BLaER1 treated with 17β-estradiol and CSF1 and Interleukin-3, amounts not matched to agents 10 nM and 100 nM (cell line): ENCODE measurements around the gene DTL.
"Not testable (repeated sequence)": the region's sequence is repeated elsewhere in the genome, so short reads cannot be mapped to it uniquely, and the experiment has no call there.

Source experiments
- H3K27ac ChIP-seq, 11 experiments: shearing (Covaris generic); formaldehyde crosslinking; 2 replicates each; pipeline ENCODE4 v1.8.1; 2022
- H3K27me3 ChIP-seq, 11 experiments: shearing (Covaris generic); formaldehyde crosslinking; 2 replicates each; pipeline ENCODE4 v1.8.1; 2022
- H3K36me3 ChIP-seq, 11 experiments: shearing (Covaris generic); formaldehyde crosslinking; 2 replicates each; pipeline ENCODE4 v1.8.1; 2022
- H3K4me1 ChIP-seq, 10 experiments: shearing (Covaris generic); formaldehyde crosslinking; 2 replicates each; pipeline ENCODE4 v1.8.1; 2022
- H3K4me2 ChIP-seq, 11 experiments: shearing (Covaris generic); formaldehyde crosslinking; 2 replicates each; pipeline ENCODE4 v1.8.1; 2022
- H3K4me3 ChIP-seq, 10 experiments: shearing (Covaris generic); formaldehyde crosslinking; 2 replicates each; pipeline ENCODE4 v1.8.1; 2022
- H3K9ac ChIP-seq, 11 experiments: shearing (Covaris generic); formaldehyde crosslinking; 2 replicates each; pipeline ENCODE4 v1.8.1; 2022
- H3K9me3 ChIP-seq, 11 experiments: shearing (Covaris generic); formaldehyde crosslinking; replicated peaks in 1 of 11; 2 replicates each; pipeline ENCODE4 v1.8.1; 2022
- H4K20me1 ChIP-seq, 11 experiments: shearing (Covaris generic); formaldehyde crosslinking; 2 replicates each; pipeline ENCODE4 v1.8.1; 2022
- Cebpa-rat ChIP-seq, 11 experiments: shearing (Covaris generic); IDR thresholded peaks; 2 replicates each; pipeline ENCODE4 v1.8.1; 2022

Gene DTL

GRCh38 chr1:212009561-212009960 lies 26.0 kb upstream of the DTL start:
- Histone ChIP-seq H3K36me3 (peaks cover 54 to 96% (median 80%) of the 10 kb centered on the region in 11 experiments), H3K9me3 (peaks cover 0 to under 1% (median under 1%) of the 10 kb centered on the region in 11 experiments; a peak in 10 of 22 replicates), H3K4me3 (no peak overlapping the region), H3K27ac (no peak overlapping the region), H3K9ac (no peak overlapping the region), H3K4me2 (no peak overlapping the region), H3K27me3 (no peaks in the 10 kb centered on the region), H4K20me1 (peaks cover 0 to 14% (median 0%) of the 10 kb centered on the region in 11 experiments; a peak in 1 of 22 replicates), H3K4me1 (no peaks in the 10 kb centered on the region)
- TF ChIP-seq Cebpa-rat (IDR thresholded peaks at IDR 0.05): no peak

- Histone ChIP-seq H3K4me3 (no peak overlapping the region), H3K4me2 (no peak overlapping the region), H3K27me3 (no peaks in the 10 kb centered on the region), H3K9me3 (peaks cover 4 to 5% (median 5%) of the 10 kb centered on the region in 11 experiments; a peak in 21 of 22 replicates), H3K36me3 (peaks cover 52 to 96% (median 80%) of the 10 kb centered on the region in 11 experiments), H3K9ac (no peak overlapping the region), H3K27ac (no peak overlapping the region), H4K20me1 (peaks cover 0 to 14% (median 0%) of the 10 kb centered on the region in 11 experiments; a peak in 1 of 22 replicates), H3K4me1 (no peaks in the 10 kb centered on the region)
- TF ChIP-seq Cebpa-rat (IDR thresholded peaks at IDR 0.05): no peak
Observed at GRCh38 chr1:212010004-212010403, 25.5 kb upstream of the DTL start.

- H3K36me3 ChIP-seq: peaks cover 46 to 92% (median 72%) of the 10 kb centered on the region in 11 experiments
- no peak for TF ChIP-seq Cebpa-rat (IDR thresholded peaks at IDR 0.05)
- no peaks in the 10 kb centered on the region for H3K4me1 ChIP-seq
- no peak overlapping the region for H3K27ac ChIP-seq
- H3K9me3 ChIP-seq: peaks cover 5 to 20% (median 13%) of the 10 kb centered on the region in 11 experiments; a peak in 21 of 22 replicates
- H3K4me2 ChIP-seq: no peak overlapping the region
- H3K27me3 ChIP-seq: no peaks in the 10 kb centered on the region
- H3K4me3 ChIP-seq: no peak overlapping the region
- no peak overlapping the region for H3K9ac ChIP-seq
- peaks cover 0 to 14% (median 0%) of the 10 kb centered on the region in 11 experiments; a peak in 1 of 22 replicates for H4K20me1 ChIP-seq
Observed at GRCh38 chr1:212012034-212012740, 23.4 kb upstream of the DTL start.

- no peak overlapping the region for H3K4me2 ChIP-seq
- H3K27me3 ChIP-seq: no peaks in the 10 kb centered on the region
- H3K36me3 ChIP-seq: peaks cover 43 to 92% (median 71%) of the 10 kb centered on the region in 11 experiments
- no peaks in the 10 kb centered on the region for H3K4me1 ChIP-seq
- no peak overlapping the region for H3K4me3 ChIP-seq
- H3K27ac ChIP-seq: no peak overlapping the region
- TF ChIP-seq Cebpa-rat (IDR thresholded peaks at IDR 0.05): no peak
- peaks cover 5 to 20% (median 13%) of the 10 kb centered on the region in 11 experiments; a peak in 21 of 22 replicates for H3K9me3 ChIP-seq
- peaks cover 0 to 14% (median 0%) of the 10 kb centered on the region in 11 experiments; a peak in 2 of 22 replicates for H4K20me1 ChIP-seq
- H3K9ac ChIP-seq: no peak overlapping the region
Observed at GRCh38 chr1:212013672-212014071, 21.9 kb upstream of the DTL start.

GRCh38 chr1:212020975-212021374 lies 14.6 kb upstream of the DTL start:
- Histone ChIP-seq H3K27ac (no peak overlapping the region), H3K4me2 (no peak overlapping the region), H3K36me3 (peaks cover 60 to 96% (median 76%) of the 10 kb centered on the region in 11 experiments), H3K27me3 (no peaks in the 10 kb centered on the region), H3K4me3 (no peak overlapping the region), H3K9ac (no peak overlapping the region), H3K4me1 (no peaks in the 10 kb centered on the region), H4K20me1 (peaks cover 0 to 57% (median 27%) of the 10 kb centered on the region in 11 experiments; a peak in 15 of 22 replicates), H3K9me3 (peaks cover 30 to 36% (median 32%) of the 10 kb centered on the region in 11 experiments)
- TF ChIP-seq Cebpa-rat (IDR thresholded peaks at IDR 0.05): no peak

GRCh38 chr1:212021563-212021962 lies 14.0 kb upstream of the DTL start:
- Histone ChIP-seq H3K4me3 (no peak overlapping the region), H3K4me1 (no peaks in the 10 kb centered on the region), H3K27me3 (no peaks in the 10 kb centered on the region), H3K27ac (no peak overlapping the region), H3K4me2 (no peak overlapping the region), H4K20me1 (peaks cover 0 to 62% (median 31%) of the 10 kb centered on the region in 11 experiments; a peak in 15 of 22 replicates), H3K9ac (no peak overlapping the region), H3K36me3 (peaks cover 56 to 96% (median 76%) of the 10 kb centered on the region in 11 experiments), H3K9me3 (peaks cover 27 to 37% (median 34%) of the 10 kb centered on the region in 11 experiments)
- TF ChIP-seq Cebpa-rat (IDR thresholded peaks at IDR 0.05): no peak

GRCh38 chr1:212022908-212023307 lies 12.6 kb upstream of the DTL start:
- H3K4me1 ChIP-seq, H3K4me2 ChIP-seq, H3K4me3 ChIP-seq, H3K27me3 ChIP-seq, H3K9ac ChIP-seq, H3K27ac ChIP-seq: not testable (repeated sequence)
- Histone ChIP-seq H3K36me3 (peaks cover 44 to 96% (median 77%) of the 10 kb centered on the region in 11 experiments), H3K9me3 (peaks cover 29 to 45% (median 36%) of the 10 kb centered on the region in 11 experiments), H4K20me1 (peaks cover 0 to 76% (median 39%) of the 10 kb centered on the region in 11 experiments; a peak in 15 of 22 replicates)

- no peak overlapping the region for H3K9ac ChIP-seq
- peaks cover 0 to 93% (median 54%) of the 10 kb centered on the region in 11 experiments; a peak in 15 of 22 replicates for H4K20me1 ChIP-seq
Observed at GRCh38 chr1:212024469-212025149, 10.9 kb upstream of the DTL start.

GRCh38 chr1:212027727-212028126 lies 7.8 kb upstream of the DTL start:
- H4K20me1 ChIP-seq: peaks cover 0 to 96% (median 70%) of the 10 kb centered on the region in 11 experiments; a peak in 15 of 22 replicates

More at GRCh38 chr1:212024469-212025149, 10.9 kb upstream of the DTL start:
- Histone ChIP-seq H3K4me2 (no peak overlapping the region), H3K4me3 (no peak overlapping the region), H3K36me3 (peaks cover 40 to 96% (median 80%) of the 10 kb centered on the region in 11 experiments), H3K9me3 (peaks cover 32 to 54% (median 36%) of the 10 kb centered on the region in 11 experiments), H3K27me3 (no peaks in the 10 kb centered on the region), H3K27ac (no peak overlapping the region), H3K4me1 (peaks cover 0 to 7% (median 0%) of the 10 kb centered on the region in 10 experiments; a peak in 2 of 20 replicates)
- TF ChIP-seq Cebpa-rat (IDR thresholded peaks at IDR 0.05): no peak

More at GRCh38 chr1:212027727-212028126, 7.8 kb upstream of the DTL start:
- H3K9me3 ChIP-seq: peaks cover 32 to 54% (median 36%) of the 10 kb centered on the region in 11 experiments
- H3K9ac ChIP-seq, H3K4me2 ChIP-seq, H3K27me3 ChIP-seq, H3K27ac ChIP-seq, H3K4me3 ChIP-seq: not testable (repeated sequence)
- H3K36me3 ChIP-seq: peaks cover 26 to 98% (median 74%) of the 10 kb centered on the region in 11 experiments; a peak in 21 of 22 replicates
- H3K4me1 ChIP-seq: peaks cover 19 to 38% (median 28%) of the 10 kb centered on the region in 10 experiments
